IMR-90 (cell line): Measurements from ENCODE around the gene CELA3B. TPM values are rescaled to one million over a fixed set of nuclear protein-coding genes. Genes with fewer than 3 reads are reported as not detected.

Experiments used
- ATAC-seq: fragments of 200-7000 bp; cut with Tn5 transposase; 2 replicates; pipeline ENCODE4 v1.9.1; 2020; ENCODE audit warnings: low read depth, mild to moderate bottlenecking, moderate library complexity
- BruUV-seq: library from RNA; stranded (reverse); fragments of 400-500 nt; replicated peaks from 2 replicates; lab custom pipeline; 2021; lab: Mats Ljungman, UMichigan
- CTCF ChIA-PET: fragments of 300-600 bp; formaldehyde crosslinking; extraction: SDS; loops from one replicate; lab custom pipeline; 2021; ENCODE audit warnings: antibody characterized with exemption; lab: Yijun Ruan, JAX
- POLR2A ChIA-PET: fragments of 300-600 bp; sonication (Branson Sonifier 250); formaldehyde crosslinking; loops from one replicate; lab custom pipeline; 2022; ENCODE audit warnings: antibody characterized with exemption; ENCODE audit not compliant: unreplicated experiment; lab: Charles Lee
- DNase-seq: peaks from one replicate; pipeline ENCODE4 v3.0.0; 2013
- H2AFZ ChIP-seq: replicated peaks from 2 replicates; pipeline ENCODE3; 2013; ENCODE audit warnings: low read length, mild to moderate bottlenecking; ENCODE audit not compliant: poor library complexity
- H2AK5ac ChIP-seq: 2 replicates; pipeline ENCODE4 v1.6.1; 2013; ENCODE audit warnings: low read depth, low read length, inconsistent platforms
- H2AK9ac ChIP-seq: replicated peaks from 2 replicates; pipeline ENCODE3; 2013; ENCODE audit warnings: mild to moderate bottlenecking, low read depth, low read length, moderate library complexity; ENCODE audit not compliant: poor library complexity
- H2BK120ac ChIP-seq: 2 replicates; pipeline ENCODE4 v1.6.1; 2013; ENCODE audit warnings: low read depth, low read length, inconsistent platforms
- H2BK15ac ChIP-seq: 3 replicates; pipeline ENCODE4 v1.6.1; 2013; ENCODE audit warnings: low read depth, low read length, inconsistent platforms
- H2BK20ac ChIP-seq: 2 replicates; pipeline ENCODE4 v1.6.1; 2013; ENCODE audit warnings: low read depth, mild to moderate bottlenecking, inconsistent platforms, low read length, moderate library complexity
- H2BK5ac ChIP-seq: 2 replicates; pipeline ENCODE4 v1.6.1; 2013; ENCODE audit warnings: mild to moderate bottlenecking, low read depth, low read length, inconsistent platforms; ENCODE audit not compliant: poor library complexity, severe bottlenecking
- H3K14ac ChIP-seq: replicated peaks from 2 replicates; pipeline ENCODE4 v1.6.1; 2013; ENCODE audit warnings: low read depth, low read length, inconsistent platforms
- H3K18ac ChIP-seq: 2 replicates; pipeline ENCODE4 v1.6.1; 2013; ENCODE audit warnings: low read depth, low read length, control low read depth
- H3K23ac ChIP-seq: 2 replicates; pipeline ENCODE4 v1.6.1; 2013; ENCODE audit warnings: low read depth, low read length, inconsistent platforms
- H3K27ac ChIP-seq: 2 replicates; pipeline ENCODE4 v1.5.1; 2013; ENCODE audit warnings: mild to moderate bottlenecking, control low read depth, low read length; ENCODE audit not compliant: insufficient read depth
- H3K27me3 ChIP-seq: 2 replicates; pipeline ENCODE4 v1.6.1; 2013; ENCODE audit warnings: low read length; ENCODE audit not compliant: control insufficient read depth, insufficient read depth
- H3K36me3 ChIP-seq: 2 replicates; pipeline ENCODE4 v1.6.1; 2013; ENCODE audit warnings: low read length, mixed read lengths; ENCODE audit not compliant: control insufficient read depth, insufficient read depth
- H3K4ac ChIP-seq: 2 replicates; pipeline ENCODE4 v1.6.1; 2013; ENCODE audit warnings: low read depth, low read length, inconsistent platforms
- H3K4me1 ChIP-seq: 2 replicates; pipeline ENCODE4 v1.6.1; 2013; ENCODE audit warnings: low read length, mixed read lengths; ENCODE audit not compliant: control insufficient read depth, insufficient read depth
- H3K4me2 ChIP-seq: 2 replicates; pipeline ENCODE4 v1.6.1; 2013; ENCODE audit warnings: low read depth, mild to moderate bottlenecking, control low read depth, low read length, moderate library complexity
- H3K4me3 ChIP-seq: 2 replicates; pipeline ENCODE4 v1.5.1; 2013; ENCODE audit warnings: low read depth, mild to moderate bottlenecking, control low read depth, low read length, moderate library complexity; ENCODE audit not compliant: insufficient read depth
- H3K56ac ChIP-seq: 2 replicates; pipeline ENCODE4 v1.6.1; 2013; ENCODE audit warnings: low read length, inconsistent platforms; ENCODE audit not compliant: insufficient read depth; ENCODE audit errors: extremely low read depth
- H3K79me1 ChIP-seq, 2 experiments: 2 replicates each; pipeline ENCODE4 v1.6.1; 2013; ENCODE audit warnings: low read length in 2 of 2, inconsistent platforms in 1 of 2, low read depth in 1 of 2
- H3K9ac ChIP-seq: 2 replicates; pipeline ENCODE4 v1.6.1; 2013; ENCODE audit warnings: low read depth, low read length, control low read depth
- H3K9me1 ChIP-seq: 2 replicates; pipeline ENCODE4 v1.6.1; 2013; ENCODE audit warnings: low read length, inconsistent platforms; ENCODE audit not compliant: insufficient read depth
- H3K9me3 ChIP-seq: 2 replicates; pipeline ENCODE4 v1.6.1; 2013; ENCODE audit warnings: low read length; ENCODE audit not compliant: control insufficient read depth, insufficient read depth
- H4K20me1 ChIP-seq: 2 replicates; pipeline ENCODE4 v1.6.1; 2013; ENCODE audit warnings: low read length, inconsistent platforms; ENCODE audit not compliant: insufficient read depth
- H4K5ac ChIP-seq: 2 replicates; pipeline ENCODE4 v1.6.1; 2013; ENCODE audit warnings: mild to moderate bottlenecking, low read depth, low read length, control low read depth
- H4K8ac ChIP-seq, 2 experiments: 2 replicates each; pipeline ENCODE4 v1.6.1; 2013; ENCODE audit warnings: low read depth in 2 of 2, low read length in 2 of 2, control low read depth in 1 of 2, inconsistent platforms in 1 of 2
- H4K91ac ChIP-seq: 2 replicates; pipeline ENCODE4 v1.6.1; 2013; ENCODE audit warnings: low read depth, low read length, inconsistent platforms; ENCODE audit not compliant: insufficient read depth
- BHLHE40 ChIP-seq: fragments of 150-350 bp; IDR thresholded peaks from 2 replicates; pipeline ENCODE4 v1.6.1; 2016; ENCODE audit warnings: mild to moderate bottlenecking, low read depth, low read length
- FOS ChIP-seq: fragments of 150-350 bp; IDR thresholded peaks from 2 replicates; pipeline ENCODE4 v1.6.1; 2016; ENCODE audit warnings: low read depth, low read length
- MAZ ChIP-seq: IDR thresholded peaks from 2 replicates; pipeline ENCODE4 v1.6.1; 2012; ENCODE audit warnings: low read depth, mild to moderate bottlenecking, low read length, improper control_type of control experiment, moderate library complexity, borderline replicate concordance
- RFX5 ChIP-seq: IDR thresholded peaks from 2 replicates; pipeline ENCODE4 v1.8.0; 2012; ENCODE audit warnings: low read depth, mild to moderate bottlenecking, low read length, moderate library complexity
- WGBS, 2 experiments: methylation state at CpG; one replicate each; pipeline versions ENCODE4 v1.1.5 to v1.1.7; 2013; ENCODE audit warnings: missing lambda C conversion rate in 2 of 2; ENCODE audit not compliant: insufficient read length in 1 of 2; ENCODE audit errors: extremely low coverage in 2 of 2; 5-methylcytosine and 5-hydroxymethylcytosine counted together
- dilution Hi-C: fragments of 300-500 bp; cut with HindIII; formaldehyde crosslinking; loops from one replicate; pipeline ENCODE4 v1.14.3; 2018; ENCODE audit warnings: low sequenced_read_pairs; ENCODE audit not compliant: unreplicated experiment
- in situ Hi-C: fragments of 300-500 bp; cut with MboI; formaldehyde crosslinking; loops from 3 replicates; pipeline ENCODE4 v1.14.3; 2019; ENCODE audit warnings: low sequenced_read_pairs, inconsistent platforms, mixed read lengths
- intact Hi-C: fragments of 100-400 bp; cut with micrococcal nuclease; formaldehyde crosslinking; loops from 2 replicates; pipeline ENCODE4 v1.10.0; 2022
- polyA plus RNA-seq, 3 experiments: library from polyadenylated mRNA; depleted of rRNA; stranded (reverse); fragments of >200 nt; gene quantifications; 2 replicates each; pipeline ENCODE4 v1.2.3, GENCODE V29; 2012; ENCODE audit warnings: low replicate concordance in 1 of 3
- total RNA-seq: library from RNA; depleted of rRNA; stranded (reverse); fragments of >200 nt; gene quantifications from 2 replicates; pipeline ENCODE4 v1.2.3, GENCODE V29; 2012
- TF ChIP-seq, protein P1 (sequence below): conservative IDR thresholded peaks from 2 replicates; pipeline ENCODE4 v1.5.1; 2012; ENCODE audit warnings: mild to moderate bottlenecking, low read depth, low read length, improper control_type of control experiment

CELA3B gene
- total and polyA plus RNA-seq, 2 of the 4 experiments (the other 2 are of a cell fraction): not detected

DNA sequence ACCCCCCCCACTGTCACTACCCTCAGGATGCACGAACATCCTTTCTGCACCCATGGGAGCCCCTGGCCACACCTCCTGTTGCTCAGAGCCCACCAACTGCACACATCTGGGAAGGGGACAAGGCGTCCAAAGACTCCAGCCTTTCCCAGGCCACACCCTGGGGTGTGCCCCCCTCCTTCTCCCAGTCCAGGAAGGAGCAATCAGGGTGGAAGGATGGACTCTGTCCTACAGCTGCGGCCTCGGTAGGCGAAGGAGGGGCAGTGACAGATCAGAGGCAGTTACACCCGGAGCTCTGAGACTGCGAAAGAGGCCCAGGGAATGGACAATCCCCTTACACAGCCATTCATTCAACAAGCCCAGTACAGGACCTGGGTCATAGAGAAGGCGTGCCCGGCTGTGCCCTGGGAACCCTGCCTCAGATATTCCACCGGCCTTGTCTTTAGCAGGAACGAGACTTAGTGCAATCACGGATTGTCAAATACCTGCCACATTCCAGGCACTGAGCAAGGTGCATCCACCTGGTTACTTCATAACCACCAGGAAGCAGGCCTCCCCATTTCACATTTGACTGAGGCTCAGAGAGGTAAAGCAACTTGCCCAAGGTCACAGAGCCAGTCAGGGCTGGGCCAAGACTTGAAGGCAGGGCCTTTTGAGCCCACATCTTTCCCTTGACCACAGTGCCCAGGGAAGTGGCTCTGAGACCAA is 49.1 kb upstream of the CELA3B start:
- peak overlapping the region; percentile 72 for H3K23ac ChIP-seq
- H3K79me1 ChIP-seq: peaks cover 37 to 91% of the 10 kb centered on the region in 2 experiments
- DNase-seq (no peak), ATAC-seq (no peak)
- peaks cover 63% of the 10 kb centered on the region for H3K4me1 ChIP-seq
- no peaks in the 10 kb centered on the region for H3K9me3 ChIP-seq
- intact Hi-C loops: no loop called here
- no peak overlapping the region for H3K4me3 ChIP-seq
- BruUV-seq: no TSS peak
- peaks cover 5% of the 10 kb centered on the region for H3K36me3 ChIP-seq
- in situ Hi-C loops: no loop called here
- peak overlapping the region; percentile 73 for H2AFZ ChIP-seq
- H3K14ac ChIP-seq: peak overlapping the region; percentile 86
- 83% methylated on average over 4 of the region's 12 CpGs; no CpG with 5 or more reads in 1 of the 2 experiments for WGBS, 2 experiments
- H2BK5ac ChIP-seq: peak overlapping the region; percentile 70
- H4K8ac ChIP-seq: peak overlapping the region; percentile 81 to 90; a peak in 3 of 4 replicates
- dilution Hi-C loops: no loop called here
- peak overlapping the region; percentile 66; the same call in 1 of the 3 replicates for H2BK15ac ChIP-seq
- peak overlapping the region; percentile 85 for H4K91ac ChIP-seq
- POLR2A ChIA-PET: no interaction called here
- peak overlapping the region; percentile 83 for H2BK20ac ChIP-seq
- H3K4me2 ChIP-seq: no peak overlapping the region; the same call in 1 of the 2 replicates
- peak overlapping the region; percentile 79 for H3K18ac ChIP-seq
- H2AK9ac ChIP-seq: peak overlapping the region; percentile 95
- peaks cover 9% of the 10 kb centered on the region; the same call in 1 of the 2 replicates for H4K20me1 ChIP-seq
- H3K9me1 ChIP-seq: peaks cover 56% of the 10 kb centered on the region
- peak overlapping the region; percentile 95 for H3K27ac ChIP-seq
- peak overlapping the region; percentile 94 for H2AK5ac ChIP-seq
- peak overlapping the region; percentile 34 for H3K9ac ChIP-seq
- CTCF ChIA-PET: interaction anchor here (0.6 kb wide), 1 partner anchor 214 kb away, joined by 3 read pairs; no protein-coding TSS in a partner anchor
- peak overlapping the region; percentile 95 for H3K4ac ChIP-seq
- no peak overlapping the region for H3K56ac ChIP-seq
- H3K27me3 ChIP-seq: no peaks in the 10 kb centered on the region
- H2BK120ac ChIP-seq: peak overlapping the region; percentile 94
- peak overlapping the region; percentile 88 for H4K5ac ChIP-seq
- TF ChIP-seq BHLHE40 (no peak), FOS (no peak), MAZ (no peak), RFX5 (no peak)
- TF ChIP-seq, protein P1, sequence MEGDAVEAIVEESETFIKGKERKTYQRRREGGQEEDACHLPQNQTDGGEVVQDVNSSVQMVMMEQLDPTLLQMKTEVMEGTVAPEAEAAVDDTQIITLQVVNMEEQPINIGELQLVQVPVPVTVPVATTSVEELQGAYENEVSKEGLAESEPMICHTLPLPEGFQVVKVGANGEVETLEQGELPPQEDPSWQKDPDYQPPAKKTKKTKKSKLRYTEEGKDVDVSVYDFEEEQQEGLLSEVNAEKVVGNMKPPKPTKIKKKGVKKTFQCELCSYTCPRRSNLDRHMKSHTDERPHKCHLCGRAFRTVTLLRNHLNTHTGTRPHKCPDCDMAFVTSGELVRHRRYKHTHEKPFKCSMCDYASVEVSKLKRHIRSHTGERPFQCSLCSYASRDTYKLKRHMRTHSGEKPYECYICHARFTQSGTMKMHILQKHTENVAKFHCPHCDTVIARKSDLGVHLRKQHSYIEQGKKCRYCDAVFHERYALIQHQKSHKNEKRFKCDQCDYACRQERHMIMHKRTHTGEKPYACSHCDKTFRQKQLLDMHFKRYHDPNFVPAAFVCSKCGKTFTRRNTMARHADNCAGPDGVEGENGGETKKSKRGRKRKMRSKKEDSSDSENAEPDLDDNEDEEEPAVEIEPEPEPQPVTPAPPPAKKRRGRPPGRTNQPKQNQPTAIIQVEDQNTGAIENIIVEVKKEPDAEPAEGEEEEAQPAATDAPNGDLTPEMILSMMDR: no peak
